ENCODE measurements around the gene SUN5.

SUN5 gene

GRCh38 chr20:33014336-33015113, 10.3 kb upstream of the SUN5 start:
- in situ Hi-C loops (cut with MboI; ENCODE audit: low sequenced_read_pairs): no loop called here

- in situ Hi-C loops (cut with MboI; ENCODE audit: low sequenced_read_pairs): no loop called here
Measured at GRCh38 chr20:33013701-33014326, 9.6 kb upstream of the SUN5 start.

- in situ Hi-C loops (cut with MboI; ENCODE audit: low sequenced_read_pairs): no loop called here
Measured at GRCh38 chr20:33012327-33013189, 8.3 kb upstream of the SUN5 start.

- in situ Hi-C loops (cut with MboI; ENCODE audit: low sequenced_read_pairs): no loop called here
Measured at GRCh38 chr20:33010674-33011449, 6.6 kb upstream of the SUN5 start.

GRCh38 chr20:33010133-33010504, 5.9 kb upstream of the SUN5 start:
- in situ Hi-C loops (cut with MboI; ENCODE audit: low sequenced_read_pairs): no loop called here

- in situ Hi-C loops (cut with MboI; ENCODE audit: low sequenced_read_pairs): no loop called here
Measured at GRCh38 chr20:33009214-33010132, 5.2 kb upstream of the SUN5 start.

GRCh38 chr20:33008336-33009213, 4.3 kb upstream of the SUN5 start:
- in situ Hi-C loops (cut with MboI; ENCODE audit: low sequenced_read_pairs): no loop called here

GRCh38 chr20:33007376-33008335, 3.4 kb upstream of the SUN5 start, which contains the start of gene BPIFB2:
Gene BPIFB2, plus strand, starts transcription at chr20:33007704. Its CDS starts 871 bp downstream, at chr20:33008575.
- in situ Hi-C loops (cut with MboI; ENCODE audit: low sequenced_read_pairs): no loop called here

GRCh38 chr20:33006776-33007375, 2.6 kb upstream of the SUN5 start:
- in situ Hi-C loops (cut with MboI; ENCODE audit: low sequenced_read_pairs): no loop called here

- in situ Hi-C loops (cut with MboI; ENCODE audit: low sequenced_read_pairs): no loop called here
Measured at GRCh38 chr20:33005908-33006775, 1.9 kb upstream of the SUN5 start.

- in situ Hi-C loops (cut with MboI; ENCODE audit: low sequenced_read_pairs): no loop called here
Measured at GRCh38 chr20:33005132-33005566, 916 bp upstream of the SUN5 start.

- in situ Hi-C loops (cut with MboI; ENCODE audit: low sequenced_read_pairs): no loop called here
Measured at GRCh38 chr20:33002087-33002808, 2.0 kb downstream of the SUN5 start.

- in situ Hi-C loops (cut with MboI; ENCODE audit: low sequenced_read_pairs): no loop called here
Measured at GRCh38 chr20:33000802-33001466, 3.3 kb downstream of the SUN5 start.

GRCh38 chr20:32999603-33000250, 4.5 kb downstream of the SUN5 start:
- in situ Hi-C loops (cut with MboI; ENCODE audit: low sequenced_read_pairs): no loop called here

- in situ Hi-C loops (cut with MboI; ENCODE audit: low sequenced_read_pairs): no loop called here
Measured at GRCh38 chr20:32997431-32997830, 6.8 kb downstream of the SUN5 start.
